Fibroblast of lung (primary cell): ENCODE data around the gene SURF2.

Source experiments
- EZH2 ChIP-seq: IDR thresholded peaks from 2 replicates; pipeline ENCODE4 v1.5.1; 2012; ENCODE audit warnings: low read length, control low read depth, mild to moderate bottlenecking; ENCODE audit errors: missing control alignments
- TF ChIP-seq, protein P1 (sequence below), 2 donors: IDR thresholded peaks in 1 of 2; conservative IDR thresholded peaks in 1 of 2; 1 replicate in 1 of 2; 2 replicates in 1 of 2; pipeline ENCODE4 v1.5.1; 2011 to 2012; ENCODE audit warnings: low read length in 2 of 2, control low read depth in 1 of 2, inconsistent platforms in 1 of 2, low read depth in 1 of 2, mild to moderate bottlenecking in 1 of 2

DNA sequence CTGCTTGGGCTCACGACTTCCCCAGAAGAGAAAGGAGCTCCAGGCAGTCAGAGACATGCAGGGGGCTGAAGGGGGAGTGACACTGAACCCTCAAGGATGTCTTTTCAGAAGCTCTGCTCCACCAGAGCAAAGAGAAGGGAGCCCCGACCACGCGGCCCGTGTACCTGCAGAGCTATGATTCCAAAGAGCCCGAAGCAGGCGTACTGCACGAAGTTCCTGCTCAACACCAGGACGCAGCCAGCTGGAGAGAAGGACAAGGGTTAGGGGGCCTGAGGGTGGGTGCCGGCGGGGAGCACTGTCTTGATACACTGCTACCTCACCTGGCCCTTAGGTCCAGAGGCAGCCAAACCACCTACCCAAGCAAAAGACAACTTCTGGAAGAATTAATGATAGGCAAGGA, 10.1 kb downstream of the SURF2 start:
- TF ChIP-seq, protein P1, sequence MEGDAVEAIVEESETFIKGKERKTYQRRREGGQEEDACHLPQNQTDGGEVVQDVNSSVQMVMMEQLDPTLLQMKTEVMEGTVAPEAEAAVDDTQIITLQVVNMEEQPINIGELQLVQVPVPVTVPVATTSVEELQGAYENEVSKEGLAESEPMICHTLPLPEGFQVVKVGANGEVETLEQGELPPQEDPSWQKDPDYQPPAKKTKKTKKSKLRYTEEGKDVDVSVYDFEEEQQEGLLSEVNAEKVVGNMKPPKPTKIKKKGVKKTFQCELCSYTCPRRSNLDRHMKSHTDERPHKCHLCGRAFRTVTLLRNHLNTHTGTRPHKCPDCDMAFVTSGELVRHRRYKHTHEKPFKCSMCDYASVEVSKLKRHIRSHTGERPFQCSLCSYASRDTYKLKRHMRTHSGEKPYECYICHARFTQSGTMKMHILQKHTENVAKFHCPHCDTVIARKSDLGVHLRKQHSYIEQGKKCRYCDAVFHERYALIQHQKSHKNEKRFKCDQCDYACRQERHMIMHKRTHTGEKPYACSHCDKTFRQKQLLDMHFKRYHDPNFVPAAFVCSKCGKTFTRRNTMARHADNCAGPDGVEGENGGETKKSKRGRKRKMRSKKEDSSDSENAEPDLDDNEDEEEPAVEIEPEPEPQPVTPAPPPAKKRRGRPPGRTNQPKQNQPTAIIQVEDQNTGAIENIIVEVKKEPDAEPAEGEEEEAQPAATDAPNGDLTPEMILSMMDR (conservative IDR thresholded peaks at IDR 0.05 in 1 of 2, IDR thresholded peaks at IDR 0.05 in 1 of 2; ENCODE audit: low read depth in 1 of 2, low read length in 2 of 2): no peak
- TF ChIP-seq EZH2: no peak
